Stimulated activated CD8-positive, alpha-beta memory T cell treated with anti-CD3 and anti-CD28 coated beads, Interleukin-15, amount 100 ng/mL, for 24 hours (primary cell): ENCODE results near the gene PIK3R5.

Experiments used
- DNase-seq: peaks from one replicate; pipeline ENCODE4 v3.0.0-alpha.2; 2020; ENCODE audit warnings: low read depth

Gene PIK3R5

GRCh38 chr17:8953156-8953885 is 12.2 kb downstream of the PIK3R5 start:
- DNase-seq: no peak

- no peak for DNase-seq
These were observed 13.3 kb downstream of the PIK3R5 start for GRCh38 chr17:8952191-8952590.

- DNase-seq: no peak
These were observed 14.3 kb downstream of the PIK3R5 start for GRCh38 chr17:8951206-8951605.

- no peak for DNase-seq
These were observed 16.3 kb downstream of the PIK3R5 start for GRCh38 chr17:8949061-8949661.

- no peak for DNase-seq
These were observed 17.0 kb downstream of the PIK3R5 start for GRCh38 chr17:8948462-8948861.

- no peak for DNase-seq
These were observed 18.3 kb downstream of the PIK3R5 start for GRCh38 chr17:8947201-8947600.

GRCh38 chr17:8946476-8946875 is 19.0 kb downstream of the PIK3R5 start:
- no peak for DNase-seq

- no peak for DNase-seq
These were observed 19.4 kb downstream of the PIK3R5 start for GRCh38 chr17:8946071-8946470.

GRCh38 chr17:8944748-8945147 is 20.8 kb downstream of the PIK3R5 start:
- no peak for DNase-seq

- DNase-seq: no peak
These were observed 21.4 kb downstream of the PIK3R5 start for GRCh38 chr17:8944083-8944482.

- no peak for DNase-seq
These were observed 23.4 kb downstream of the PIK3R5 start for GRCh38 chr17:8941980-8942622.

GRCh38 chr17:8941520-8941919 is 24.0 kb downstream of the PIK3R5 start:
- DNase-seq: no peak

GRCh38 chr17:8940866-8941471 is 24.5 kb downstream of the PIK3R5 start:
- DNase-seq: no peak

GRCh38 chr17:8939496-8940334 is 25.8 kb downstream of the PIK3R5 start:
- DNase-seq: no peak

GRCh38 chr17:8938933-8939332 is 26.6 kb downstream of the PIK3R5 start:
- no peak for DNase-seq

- no peak for DNase-seq
These were observed 30.3 kb downstream of the PIK3R5 start for GRCh38 chr17:8935191-8935590.

GRCh38 chr17:8934346-8934745 is 31.2 kb downstream of the PIK3R5 start:
- DNase-seq: no peak

- no peak for DNase-seq
These were observed 34.9 kb downstream of the PIK3R5 start for GRCh38 chr17:8930649-8931048.

GRCh38 chr17:8928347-8928746 is 37.2 kb downstream of the PIK3R5 start:
- DNase-seq: no peak

- DNase-seq: no peak
These were observed 38.1 kb downstream of the PIK3R5 start for GRCh38 chr17:8927395-8927794.

- no peak for DNase-seq
These were observed 39.7 kb downstream of the PIK3R5 start for GRCh38 chr17:8925808-8926207.

GRCh38 chr17:8925141-8925540 is 40.4 kb downstream of the PIK3R5 start:
- DNase-seq: no peak
